ENCODE data around the gene TMEM167B.
A peak's percentile ranks its signal among the peaks of the same experiment; 100 is the strongest.

TMEM167B gene

DNA sequence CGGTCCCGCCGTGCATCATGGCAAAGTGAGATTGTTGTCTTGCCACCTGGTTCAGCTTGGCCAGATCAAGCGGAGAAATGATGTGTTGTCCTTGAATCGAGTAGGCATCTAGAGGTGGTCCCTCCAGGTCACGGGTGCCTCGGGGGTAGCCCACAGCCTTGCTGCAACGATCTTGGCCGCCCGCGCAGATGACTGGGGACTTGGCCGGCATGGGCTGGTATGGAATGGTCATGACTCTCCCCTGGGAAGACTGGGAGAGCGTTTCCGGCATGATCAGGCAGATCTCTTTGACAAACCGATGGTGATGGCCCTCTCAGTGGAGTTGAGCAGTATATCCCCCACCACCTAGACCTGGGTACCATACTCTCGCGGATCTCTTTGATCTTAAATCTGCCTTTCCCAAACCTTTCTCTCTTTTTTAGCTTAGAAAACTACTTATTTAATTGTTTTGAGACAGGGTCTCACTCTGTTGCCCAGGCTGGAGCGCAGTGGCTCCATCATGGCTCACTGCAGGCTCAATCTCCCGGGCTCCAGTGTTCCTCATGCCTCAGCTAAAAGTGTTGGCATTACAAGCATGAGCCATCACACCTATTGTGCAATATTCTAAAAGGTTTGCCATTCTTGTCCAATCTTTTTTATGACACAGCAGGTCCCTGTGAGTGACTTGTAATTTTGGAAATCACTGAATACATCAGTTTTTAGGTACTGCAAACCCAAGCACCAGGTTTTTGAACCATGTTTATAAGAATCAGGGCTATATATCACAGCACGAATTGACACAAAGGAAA, 14.0 kb downstream of the TMEM167B start:
- H3K9ac ChIP-seq (ENCODE audit: low read depth, low read length), result no peak overlapping the region
- WGBS, result 88% methylated on average over 20 of the region's 20 CpGs
- no peaks in the 10 kb centered on the region for H3K9me3 ChIP-seq (ENCODE audit: insufficient read depth, low read depth, low read length)
- peaks cover 6% of the 10 kb centered on the region for H3K36me3 ChIP-seq (ENCODE audit: insufficient read depth, low read length)
- H3K27me3 ChIP-seq (ENCODE audit: insufficient read depth, low read length), result peaks cover 5% of the 10 kb centered on the region; the same call in 1 of the 2 replicates
- no peak overlapping the region for H3K4me3 ChIP-seq (ENCODE audit: low read length)
- no peaks in the 10 kb centered on the region for H3K4me1 ChIP-seq (ENCODE audit: insufficient read depth, low read length)
- H3K27ac ChIP-seq (ENCODE audit: low read depth, low read length), result no peak overlapping the region

- H3K9me3 ChIP-seq (ENCODE audit: insufficient read depth, low read depth, low read length), result no peaks in the 10 kb centered on the region
- no peak overlapping the region for H3K9ac ChIP-seq (ENCODE audit: low read depth, low read length)
- H3K36me3 ChIP-seq (ENCODE audit: insufficient read depth, low read length), result peaks cover 6% of the 10 kb centered on the region
- peaks cover 18% of the 10 kb centered on the region for H3K27me3 ChIP-seq (ENCODE audit: insufficient read depth, low read length)
- H3K4me1 ChIP-seq (ENCODE audit: insufficient read depth, low read length), result no peaks in the 10 kb centered on the region
- no peak overlapping the region for H3K4me3 ChIP-seq (ENCODE audit: low read length)
- 83% methylated on average over 3 of the region's 4 CpGs for WGBS
- H3K27ac ChIP-seq (ENCODE audit: low read depth, low read length), result no peak overlapping the region
Measured at GRCh38 chr1:109105881-109106280, 15.3 kb downstream of the TMEM167B start.

DNA sequence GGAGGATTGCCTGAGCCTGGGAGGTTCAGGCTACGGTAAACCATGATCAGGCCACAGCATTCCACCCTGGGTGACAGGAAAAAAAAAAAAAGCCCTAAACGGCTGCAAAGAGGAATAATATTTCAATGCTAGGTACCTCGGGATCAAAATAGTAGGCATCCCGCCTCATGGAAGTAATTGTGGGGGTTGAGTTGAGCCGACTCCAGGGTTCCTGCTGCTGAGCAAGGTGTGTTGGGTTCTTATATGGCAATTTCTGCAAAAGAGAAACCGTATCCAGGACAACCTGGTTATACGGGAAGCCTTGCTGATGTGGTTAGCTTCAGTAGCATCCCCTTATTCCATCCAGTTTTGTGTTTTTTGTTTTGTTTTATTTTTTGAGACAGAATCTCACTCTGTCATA, 17.2 kb downstream of the TMEM167B start:
- Histone ChIP-seq H3K4me1 (ENCODE audit: insufficient read depth, low read length) (0 out of 2 replicates have a peak, but pooled peaks cover 4% of the 10 kb centered on the region), H3K27me3 (ENCODE audit: insufficient read depth, low read length) (peaks cover 36% of the 10 kb centered on the region), H3K9ac (ENCODE audit: low read depth, low read length) (no peak overlapping the region), H3K9me3 (ENCODE audit: insufficient read depth, low read depth, low read length) (no peaks in the 10 kb centered on the region), H3K4me3 (ENCODE audit: low read length) (no peak overlapping the region), H3K36me3 (ENCODE audit: insufficient read depth, low read length) (no peaks in the 10 kb centered on the region), H3K27ac (ENCODE audit: low read depth, low read length) (no peak overlapping the region)
- WGBS, result 86% methylated on average over 7 of the region's 7 CpGs

DNA sequence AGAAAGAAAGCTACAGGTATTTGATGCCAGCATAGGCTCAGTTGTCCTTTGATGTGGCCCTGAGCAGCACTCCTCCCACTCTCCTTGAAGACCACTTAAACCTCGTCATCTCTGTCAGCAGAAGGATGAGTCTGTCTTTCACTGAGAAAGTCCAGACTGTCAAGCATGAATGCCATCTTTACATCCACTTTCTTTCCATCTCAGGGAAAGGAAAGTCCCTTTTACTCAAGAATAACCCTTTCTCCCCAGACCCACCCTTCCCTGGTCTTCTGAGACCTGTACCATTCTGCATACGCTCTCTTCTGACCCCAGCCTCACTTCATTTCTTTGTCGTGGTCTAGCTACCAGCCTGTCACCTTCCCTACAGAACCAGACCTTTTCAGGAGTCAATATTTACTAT, 19.3 kb downstream of the TMEM167B start:
- WGBS, result 72% methylated on average over 3 of the region's 3 CpGs
- no peak overlapping the region for H3K9ac ChIP-seq (ENCODE audit: low read depth, low read length)
- H3K9me3 ChIP-seq (ENCODE audit: insufficient read depth, low read depth, low read length), result no peaks in the 10 kb centered on the region
- H3K36me3 ChIP-seq (ENCODE audit: insufficient read depth, low read length), result no peaks in the 10 kb centered on the region
- H3K27ac ChIP-seq (ENCODE audit: low read depth, low read length), result no peak overlapping the region
- H3K4me1 ChIP-seq (ENCODE audit: insufficient read depth, low read length), result 0 out of 2 replicates have a peak, but pooled peaks cover 4% of the 10 kb centered on the region
- no peak overlapping the region for H3K4me3 ChIP-seq (ENCODE audit: low read length)
- peaks cover 57% of the 10 kb centered on the region for H3K27me3 ChIP-seq (ENCODE audit: insufficient read depth, low read length)

DNA sequence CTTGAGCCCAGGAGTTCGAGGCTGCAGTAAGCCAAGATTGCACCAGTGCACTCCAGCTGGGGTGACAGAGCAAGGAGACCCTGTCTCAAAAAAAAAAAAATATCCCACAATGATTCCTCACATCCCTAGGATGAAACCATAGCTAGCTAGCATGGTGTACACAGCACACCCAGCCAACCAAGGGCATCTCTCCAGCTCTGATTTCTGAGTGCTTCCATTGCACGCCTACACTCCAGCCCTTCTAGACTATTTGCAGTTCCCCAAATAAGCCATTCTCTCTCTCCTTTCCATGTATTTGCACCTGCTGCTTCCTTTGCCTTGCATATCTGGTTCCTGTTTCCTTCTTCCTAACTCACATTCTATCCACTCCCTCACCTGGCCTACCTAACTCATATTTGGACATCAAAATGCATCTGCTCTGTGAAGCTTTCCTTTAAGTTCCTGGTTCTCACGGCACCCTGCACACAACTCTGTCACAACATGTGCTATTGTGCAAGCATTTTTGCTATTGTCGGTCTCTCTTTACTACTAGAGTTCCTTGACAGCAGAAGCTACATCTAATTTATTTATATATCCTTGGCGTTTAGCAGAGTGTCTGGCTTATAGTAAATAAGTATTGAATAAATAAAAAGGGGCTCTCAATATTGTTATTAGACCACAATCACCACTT, 21.0 kb downstream of the TMEM167B start:
- H3K36me3 ChIP-seq (ENCODE audit: insufficient read depth, low read length), result no peaks in the 10 kb centered on the region
- H3K9ac ChIP-seq (ENCODE audit: low read depth, low read length), result no peak overlapping the region
- H3K27ac ChIP-seq (ENCODE audit: low read depth, low read length), result no peak overlapping the region
- 0 out of 2 replicates have a peak, but pooled peaks cover 4% of the 10 kb centered on the region for H3K4me1 ChIP-seq (ENCODE audit: insufficient read depth, low read length)
- WGBS, result 78% methylated on average over 4 of the region's 5 CpGs
- peaks cover 68% of the 10 kb centered on the region for H3K27me3 ChIP-seq (ENCODE audit: insufficient read depth, low read length)
- H3K9me3 ChIP-seq (ENCODE audit: insufficient read depth, low read depth, low read length), result no peaks in the 10 kb centered on the region
- H3K4me3 ChIP-seq (ENCODE audit: low read length), result no peak overlapping the region

DNA sequence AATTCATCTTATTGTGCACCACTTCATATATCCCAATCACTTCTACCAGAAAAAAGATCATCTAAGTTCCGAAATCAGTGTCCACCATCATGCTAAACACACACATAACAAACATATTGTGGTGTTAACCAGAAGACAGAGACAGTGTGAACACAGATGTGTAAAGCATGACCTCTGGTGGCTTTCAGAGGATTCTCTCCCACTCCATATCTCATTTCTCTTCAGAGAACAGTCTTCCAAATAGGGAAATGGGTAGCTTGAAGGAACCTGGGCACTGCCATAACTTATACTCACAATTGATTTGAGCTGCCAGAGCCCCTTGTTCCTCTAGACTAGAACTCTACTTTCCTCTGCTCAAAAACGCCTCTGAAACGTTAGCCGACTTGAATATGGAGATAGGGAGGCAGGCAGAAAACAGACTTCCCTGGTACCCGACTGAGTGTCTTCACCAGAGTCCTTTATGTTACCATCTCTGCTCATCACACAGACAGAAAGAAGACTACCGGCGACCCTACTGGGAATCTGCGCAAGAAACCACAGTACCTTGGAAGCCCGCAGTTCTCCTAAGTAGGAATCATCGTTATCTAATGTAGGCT, 21.6 kb downstream of the TMEM167B start:
- WGBS, result 55% methylated on average over 9 of the region's 10 CpGs
- no peak overlapping the region for H3K4me3 ChIP-seq (ENCODE audit: low read length)

DNA sequence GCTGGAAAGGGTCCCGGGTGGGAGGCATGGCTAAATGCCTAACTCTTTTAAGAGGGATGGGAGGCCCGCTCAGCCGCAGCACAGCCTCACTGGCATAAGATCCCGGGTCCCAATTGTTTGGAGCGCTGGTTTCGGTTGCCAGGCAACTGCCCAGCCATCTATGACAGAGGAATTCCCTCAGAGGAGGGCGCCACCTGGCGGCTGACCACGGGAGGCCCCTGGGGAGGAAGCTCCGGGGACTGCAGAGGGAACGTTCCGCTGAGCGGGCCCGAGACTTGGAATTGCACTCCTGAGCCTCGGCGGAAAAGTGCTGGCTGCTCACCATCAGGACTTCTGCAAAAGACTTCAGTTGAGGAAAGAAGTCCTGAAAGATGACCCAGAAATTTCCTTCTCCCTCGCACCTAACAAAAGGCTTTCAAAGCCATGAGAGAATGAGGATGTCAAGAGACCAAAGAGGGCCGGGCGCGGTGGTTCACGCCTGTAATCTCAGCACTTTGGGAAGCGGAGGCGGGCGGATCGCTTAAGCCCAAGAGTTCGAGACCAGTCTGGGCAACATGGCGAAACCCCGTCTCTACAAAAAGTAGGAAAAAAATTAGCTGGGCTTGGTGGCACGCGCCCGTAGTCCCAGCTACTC, 22.2 kb downstream of the TMEM167B start:
- Histone ChIP-seq H3K9me3 (ENCODE audit: insufficient read depth, low read depth, low read length) (no peaks in the 10 kb centered on the region), H3K27ac (ENCODE audit: low read depth, low read length) (no peak overlapping the region), H3K4me1 (ENCODE audit: insufficient read depth, low read length) (0 out of 2 replicates have a peak, but pooled peaks cover 4% of the 10 kb centered on the region), H3K4me3 (ENCODE audit: low read length) (peak overlapping the region; percentile 48), H3K36me3 (ENCODE audit: insufficient read depth, low read length) (no peaks in the 10 kb centered on the region), H3K27me3 (ENCODE audit: insufficient read depth, low read length) (peaks cover 68% of the 10 kb centered on the region), H3K9ac (ENCODE audit: low read depth, low read length) (no peak overlapping the region)
- 6% methylated on average over 31 of the region's 31 CpGs for WGBS

More for the DNA sequence above, 21.6 kb downstream of the TMEM167B start:
- 0 out of 2 replicates have a peak, but pooled peaks cover 4% of the 10 kb centered on the region for H3K4me1 ChIP-seq (ENCODE audit: insufficient read depth, low read length)
- H3K27ac ChIP-seq (ENCODE audit: low read depth, low read length), result no peak overlapping the region
- no peaks in the 10 kb centered on the region for H3K36me3 ChIP-seq (ENCODE audit: insufficient read depth, low read length)
- H3K9me3 ChIP-seq (ENCODE audit: insufficient read depth, low read depth, low read length), result no peaks in the 10 kb centered on the region
- H3K9ac ChIP-seq (ENCODE audit: low read depth, low read length), result no peak overlapping the region
- H3K27me3 ChIP-seq (ENCODE audit: insufficient read depth, low read length), result peaks cover 68% of the 10 kb centered on the region

GRCh38 chr1:109113590-109114341, 23.2 kb downstream of the TMEM167B start, which contains the start of gene ELAPOR1:
ELAPOR1 (plus strand) TSS chr1:109114115; CDS start chr1:109114184, 69 bp downstream.
- H3K27ac ChIP-seq (ENCODE audit: low read depth, low read length), result no peak within 1 kb of the TSS
- peak within 1 kb of the TSS; percentile 48 for H3K4me3 ChIP-seq (ENCODE audit: low read length)
- H3K9me3 ChIP-seq (ENCODE audit: insufficient read depth, low read depth, low read length), result no peaks in the 10 kb centered on the region
- H3K27me3 ChIP-seq (ENCODE audit: insufficient read depth, low read length), result peaks cover 68% of the 10 kb centered on the region
- H3K36me3 ChIP-seq (ENCODE audit: insufficient read depth, low read length), result no peaks in the 10 kb centered on the region
- H3K9ac ChIP-seq (ENCODE audit: low read depth, low read length), result no peak within 1 kb of the TSS
- 0 out of 2 replicates have a peak, but pooled peaks cover 4% of the 10 kb centered on the region for H3K4me1 ChIP-seq (ENCODE audit: insufficient read depth, low read length)
- 2% methylated on average over 56 of the region's 56 CpGs for WGBS

GRCh38 chr1:109114342-109114674, 23.7 kb downstream of the TMEM167B start:
- H3K36me3 ChIP-seq (ENCODE audit: insufficient read depth, low read length), result no peaks in the 10 kb centered on the region
- H3K9me3 ChIP-seq (ENCODE audit: insufficient read depth, low read depth, low read length), result no peaks in the 10 kb centered on the region
- H3K27ac ChIP-seq (ENCODE audit: low read depth, low read length), result no peak overlapping the region
- 6% methylated on average over 12 of the region's 12 CpGs for WGBS
- H3K27me3 ChIP-seq (ENCODE audit: insufficient read depth, low read length), result peaks cover 68% of the 10 kb centered on the region
- peak overlapping the region; percentile 48 for H3K4me3 ChIP-seq (ENCODE audit: low read length)
- no peak overlapping the region for H3K9ac ChIP-seq (ENCODE audit: low read depth, low read length)
- 0 out of 2 replicates have a peak, but pooled peaks cover 4% of the 10 kb centered on the region for H3K4me1 ChIP-seq (ENCODE audit: insufficient read depth, low read length)

DNA sequence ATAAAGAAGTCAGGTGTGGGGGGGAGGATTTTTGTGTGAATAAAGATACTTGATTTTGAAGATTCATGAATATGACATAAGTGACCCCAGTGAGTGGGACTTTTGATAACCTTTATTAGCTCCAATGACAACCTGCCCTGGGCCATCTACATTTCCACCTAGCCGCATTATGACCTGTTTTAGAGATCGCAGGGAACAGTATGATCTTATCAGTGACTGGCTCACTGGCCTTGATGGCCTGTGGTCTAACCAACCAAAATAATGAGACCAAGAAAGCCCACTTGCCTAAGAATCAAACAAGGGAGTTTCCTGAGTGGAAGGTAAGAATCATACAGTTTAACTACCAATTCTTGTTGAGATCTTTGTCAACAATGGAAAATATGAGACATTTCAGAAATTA, 25.1 kb downstream of the TMEM167B start:
- no peak overlapping the region for H3K9ac ChIP-seq (ENCODE audit: low read depth, low read length)
- H3K4me3 ChIP-seq (ENCODE audit: low read length), result no peak overlapping the region
- no peaks in the 10 kb centered on the region for H3K36me3 ChIP-seq (ENCODE audit: insufficient read depth, low read length)
- 0 out of 2 replicates have a peak, but pooled peaks cover 4% of the 10 kb centered on the region for H3K4me1 ChIP-seq (ENCODE audit: insufficient read depth, low read length)
- 89% methylated on average over 2 of the region's 2 CpGs for WGBS
- H3K27ac ChIP-seq (ENCODE audit: low read depth, low read length), result no peak overlapping the region
- H3K27me3 ChIP-seq (ENCODE audit: insufficient read depth, low read length), result peaks cover 57% of the 10 kb centered on the region
- H3K9me3 ChIP-seq (ENCODE audit: insufficient read depth, low read depth, low read length), result no peaks in the 10 kb centered on the region

All from HUES64 (cell line).